Stomach (tissue), 4 donors: Measurements from ENCODE around the gene RBM18.

ENCODE experiments used
- CTCF ChIP-seq, 7 experiments: fragments of 450-650 bp in 4 of 7; fragments of 200-600 bp in 3 of 7; sonication (generic) in 3 of 7; IDR thresholded peaks; one replicate each; pipeline ENCODE4 v1.5.1; 2016 to 2019; ENCODE audit warnings: antibody characterized with exemption in 7 of 7, control low read depth in 2 of 7, mild to moderate bottlenecking in 1 of 7
- POLR2A ChIP-seq, 4 donors: fragments of 450-650 bp; IDR thresholded peaks; one replicate each; pipeline ENCODE4 v1.6.1; 2016; ENCODE audit warnings: antibody characterized with exemption in 4 of 4, control low read depth in 2 of 4, mild to moderate bottlenecking in 1 of 4, moderate library complexity in 1 of 4

DNA sequence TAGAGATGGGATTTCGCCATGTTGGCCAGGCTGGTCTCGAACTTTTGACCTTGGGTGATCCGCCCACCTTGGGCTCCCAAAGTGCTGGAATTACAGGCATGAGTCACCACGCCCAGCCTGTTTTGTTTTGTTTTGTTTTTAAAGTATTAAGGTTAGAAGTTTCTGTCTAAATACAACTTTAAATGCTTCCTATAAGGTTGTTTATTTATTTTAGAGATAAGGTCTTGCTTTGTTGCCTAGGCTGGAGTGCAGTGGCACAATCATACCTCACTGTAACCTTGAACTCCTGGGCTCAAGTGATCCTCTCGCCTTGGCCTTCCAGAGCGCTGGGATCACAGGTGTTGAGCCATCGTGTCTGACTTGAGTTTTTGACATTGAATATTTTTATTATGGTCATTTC is 11.5 kb upstream of the RBM18 start:
- TF ChIP-seq CTCF (IDR thresholded peaks at IDR 0.05) (no peak), POLR2A (IDR thresholded peaks at IDR 0.05) (no peak)
